Measurements from ENCODE around the gene ABR.

DNA sequence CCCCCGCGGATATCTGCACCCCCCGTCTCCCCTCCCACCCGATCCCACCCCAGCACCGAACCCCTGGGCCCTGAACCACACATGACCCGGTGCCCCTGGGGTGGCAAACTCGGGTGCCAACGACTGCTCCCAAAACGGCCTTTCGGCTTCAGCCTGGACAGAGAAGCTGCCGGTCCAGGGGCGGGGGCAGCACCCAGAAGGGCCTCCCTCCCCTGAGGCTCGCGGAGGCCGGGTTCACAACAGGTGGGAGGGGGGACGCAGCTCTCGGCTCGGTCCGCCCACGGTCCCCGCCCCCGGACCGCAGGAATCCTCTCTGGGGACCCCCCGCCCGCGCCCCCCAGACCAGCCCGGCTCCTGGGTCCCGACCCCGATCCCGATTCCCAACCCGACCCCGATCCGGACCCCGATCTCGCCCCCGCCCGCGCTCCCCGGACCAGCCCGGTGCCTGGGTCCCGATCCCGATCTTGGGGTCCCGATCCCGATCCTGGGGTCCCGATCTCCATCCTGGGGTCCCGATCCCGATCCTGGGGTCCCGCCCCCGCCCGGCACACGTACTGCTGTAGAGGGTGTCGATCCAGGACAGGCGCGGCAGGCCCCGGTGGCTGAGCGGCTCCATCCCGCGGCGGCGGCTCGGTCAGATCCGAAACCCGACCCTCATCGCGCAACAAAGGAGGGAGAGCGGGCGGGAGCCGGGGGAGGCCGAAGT lies 516 bp downstream of the ABR start:
- TF ChIP-seq, protein P1, sequence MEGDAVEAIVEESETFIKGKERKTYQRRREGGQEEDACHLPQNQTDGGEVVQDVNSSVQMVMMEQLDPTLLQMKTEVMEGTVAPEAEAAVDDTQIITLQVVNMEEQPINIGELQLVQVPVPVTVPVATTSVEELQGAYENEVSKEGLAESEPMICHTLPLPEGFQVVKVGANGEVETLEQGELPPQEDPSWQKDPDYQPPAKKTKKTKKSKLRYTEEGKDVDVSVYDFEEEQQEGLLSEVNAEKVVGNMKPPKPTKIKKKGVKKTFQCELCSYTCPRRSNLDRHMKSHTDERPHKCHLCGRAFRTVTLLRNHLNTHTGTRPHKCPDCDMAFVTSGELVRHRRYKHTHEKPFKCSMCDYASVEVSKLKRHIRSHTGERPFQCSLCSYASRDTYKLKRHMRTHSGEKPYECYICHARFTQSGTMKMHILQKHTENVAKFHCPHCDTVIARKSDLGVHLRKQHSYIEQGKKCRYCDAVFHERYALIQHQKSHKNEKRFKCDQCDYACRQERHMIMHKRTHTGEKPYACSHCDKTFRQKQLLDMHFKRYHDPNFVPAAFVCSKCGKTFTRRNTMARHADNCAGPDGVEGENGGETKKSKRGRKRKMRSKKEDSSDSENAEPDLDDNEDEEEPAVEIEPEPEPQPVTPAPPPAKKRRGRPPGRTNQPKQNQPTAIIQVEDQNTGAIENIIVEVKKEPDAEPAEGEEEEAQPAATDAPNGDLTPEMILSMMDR (IDR thresholded peaks at IDR 0.05) = no peak
- TF ChIP-seq EP300 (IDR thresholded peaks at IDR 0.05) = no peak
